Mesendoderm (in vitro differentiated cells): ENCODE measurements around the gene PMIS2.
A peak's percentile ranks its signal among the peaks of the same experiment; 100 is the strongest.
"Not testable (repeated sequence)": the region's sequence is repeated elsewhere in the genome, so short reads cannot be mapped to it uniquely, and the experiment has no call there.

Source experiments
- DNase-seq: peaks from one replicate; pipeline ENCODE4 v3.0.0; 2013
- H2AK5ac ChIP-seq: 2 replicates; pipeline ENCODE4 v1.6.1; 2013; ENCODE audit warnings: low read length, inconsistent platforms
- H2BK120ac ChIP-seq: 2 replicates; pipeline ENCODE4 v1.6.1; 2013; ENCODE audit warnings: low read depth, mild to moderate bottlenecking, low read length, moderate library complexity, mixed read lengths
- H2BK15ac ChIP-seq: replicated peaks from 2 replicates; pipeline ENCODE4 v1.6.1; 2013; ENCODE audit warnings: low read depth, mild to moderate bottlenecking, moderate library complexity
- H2BK5ac ChIP-seq: 2 replicates; pipeline ENCODE4 v1.6.1; 2013; ENCODE audit warnings: low read length, inconsistent platforms
- H3K18ac ChIP-seq: 2 replicates; pipeline ENCODE4 v1.6.1; 2013; ENCODE audit warnings: mild to moderate bottlenecking, low read length, mixed read lengths
- H3K23ac ChIP-seq: one replicate; pipeline ENCODE4 v1.6.1; 2013; ENCODE audit warnings: low read length
- H3K27ac ChIP-seq: 2 replicates; pipeline ENCODE4 v1.5.1; 2013; ENCODE audit warnings: low read depth, mild to moderate bottlenecking, inconsistent platforms, low read length, moderate library complexity
- H3K27me3 ChIP-seq: 2 replicates; pipeline ENCODE4 v1.6.1; 2013; ENCODE audit warnings: low read length, control low read depth, mild to moderate bottlenecking, inconsistent platforms; ENCODE audit not compliant: insufficient read depth, poor library complexity
- H3K36me3 ChIP-seq: 2 replicates; pipeline ENCODE4 v1.6.1; 2013; ENCODE audit warnings: low read length, inconsistent platforms; ENCODE audit not compliant: control insufficient read depth, insufficient read depth
- H3K4ac ChIP-seq: one replicate; pipeline ENCODE4 v1.6.1; 2013; ENCODE audit warnings: low read depth, mild to moderate bottlenecking, low read length, moderate library complexity
- H3K4me1 ChIP-seq: 2 replicates; pipeline ENCODE4 v1.6.1; 2013; ENCODE audit warnings: low read depth, low read length, inconsistent platforms; ENCODE audit not compliant: control insufficient read depth
- H3K4me2 ChIP-seq: 2 replicates; pipeline ENCODE4 v1.6.1; 2013; ENCODE audit warnings: low read length
- H3K4me3 ChIP-seq: 2 replicates; pipeline ENCODE4 v1.5.1; 2013; ENCODE audit warnings: mild to moderate bottlenecking, low read length
- H3K56ac ChIP-seq: one replicate; pipeline ENCODE4 v1.6.1; 2013; ENCODE audit warnings: low read length
- H3K79me1 ChIP-seq: 2 replicates; pipeline ENCODE4 v1.6.1; 2013; ENCODE audit warnings: low read length, inconsistent platforms
- H3K79me2 ChIP-seq: 2 replicates; pipeline ENCODE4 v1.6.1; 2013; ENCODE audit warnings: mild to moderate bottlenecking, low read length; ENCODE audit not compliant: control insufficient read depth, insufficient read depth
- H3K9ac ChIP-seq: 2 replicates; pipeline ENCODE4 v1.6.1; 2013; ENCODE audit warnings: low read length, inconsistent platforms
- H4K5ac ChIP-seq: one replicate; pipeline ENCODE4 v1.6.1; 2013; ENCODE audit warnings: low read length
- H4K8ac ChIP-seq: one replicate; pipeline ENCODE4 v1.6.1; 2013; ENCODE audit warnings: low read depth, mild to moderate bottlenecking, control low read depth, low read length, moderate library complexity
- WGBS: extraction: QIAGEN DNeasy Blood & Tissue Kit; methylation state at CpG from one replicate; pipeline ENCODE4 v1.1.7; 2013; ENCODE audit warnings: low lambda C conversion rate, missing lambda C conversion rate; ENCODE audit not compliant: insufficient coverage; ENCODE audit errors: extremely low coverage; 5-methylcytosine and 5-hydroxymethylcytosine counted together

The PMIS2 gene

GRCh38 chr19:35604436-35604835 is 18.5 kb downstream of the PMIS2 start:
- H3K18ac ChIP-seq, H3K4me3 ChIP-seq, H4K5ac ChIP-seq, H3K79me2 ChIP-seq, H3K27ac ChIP-seq, H3K36me3 ChIP-seq, H3K9ac ChIP-seq, H3K23ac ChIP-seq, H3K4me2 ChIP-seq, H2BK5ac ChIP-seq, H3K79me1 ChIP-seq, H3K56ac ChIP-seq, H3K27me3 ChIP-seq, H2BK120ac ChIP-seq, H4K8ac ChIP-seq, H2AK5ac ChIP-seq, H3K4ac ChIP-seq, H3K4me1 ChIP-seq, DNase-seq, H2BK15ac ChIP-seq: not testable (repeated sequence)
- no CpG with 5 or more reads among the region's 4 CpGs for WGBS

GRCh38 chr19:35607170-35607569 is 21.2 kb downstream of the PMIS2 start:
- WGBS = no CpG with 5 or more reads among the region's 8 CpGs
- not testable (repeated sequence) for H3K36me3 ChIP-seq, DNase-seq, H2BK120ac ChIP-seq, H3K23ac ChIP-seq, H4K5ac ChIP-seq, H3K4me1 ChIP-seq, H3K79me2 ChIP-seq, H2BK5ac ChIP-seq, H3K4ac ChIP-seq, H3K27ac ChIP-seq, H3K4me3 ChIP-seq, H2AK5ac ChIP-seq, H3K4me2 ChIP-seq, H3K18ac ChIP-seq, H2BK15ac ChIP-seq, H4K8ac ChIP-seq, H3K56ac ChIP-seq, H3K27me3 ChIP-seq, H3K79me1 ChIP-seq, H3K9ac ChIP-seq

- Histone ChIP-seq H3K9ac (no peak overlapping the region), H3K4ac (no peak overlapping the region), H2BK15ac (no peak overlapping the region), H3K4me1 (no peaks in the 10 kb centered on the region), H3K27ac (no peak overlapping the region), H2AK5ac (no peak overlapping the region), H3K56ac (no peak overlapping the region), H4K5ac (no peak overlapping the region), H3K23ac (no peak overlapping the region), H3K18ac (no peak overlapping the region), H3K79me1 (no peaks in the 10 kb centered on the region), H3K27me3 (no peaks in the 10 kb centered on the region), H3K36me3 (no peaks in the 10 kb centered on the region), H3K4me2 (no peak overlapping the region), H3K79me2 (no peaks in the 10 kb centered on the region), H3K4me3 (no peak overlapping the region), H2BK120ac (no peak overlapping the region), H2BK5ac (no peak overlapping the region), H4K8ac (no peak overlapping the region)
- no CpG with 5 or more reads among the region's 3 CpGs for WGBS
- DNase-seq = no peak
Observed at GRCh38 chr19:35607661-35608060, 21.7 kb downstream of the PMIS2 start.

GRCh38 chr19:35608251-35608650 is 22.3 kb downstream of the PMIS2 start:
- no peak overlapping the region for H4K5ac ChIP-seq
- no peaks in the 10 kb centered on the region for H3K36me3 ChIP-seq
- H3K4me3 ChIP-seq = no peak overlapping the region
- no peak overlapping the region for H4K8ac ChIP-seq
- H2BK15ac ChIP-seq = no peak overlapping the region
- no peaks in the 10 kb centered on the region for H3K27me3 ChIP-seq
- no peak overlapping the region for H3K4me2 ChIP-seq
- H3K9ac ChIP-seq = no peak overlapping the region
- H3K79me2 ChIP-seq = no peaks in the 10 kb centered on the region
- no peak overlapping the region for H3K18ac ChIP-seq
- WGBS = no CpG with 5 or more reads among the region's 2 CpGs
- no peak overlapping the region for H2AK5ac ChIP-seq
- H3K23ac ChIP-seq = no peak overlapping the region
- H3K4me1 ChIP-seq = no peaks in the 10 kb centered on the region
- H2BK5ac ChIP-seq = no peak overlapping the region
- DNase-seq = no peak
- H3K79me1 ChIP-seq = peaks cover 3% of the 10 kb centered on the region
- no peak overlapping the region for H3K56ac ChIP-seq
- no peak overlapping the region for H2BK120ac ChIP-seq
- H3K27ac ChIP-seq = no peak overlapping the region
- no peak overlapping the region for H3K4ac ChIP-seq

- H3K79me1 ChIP-seq = peaks cover 4% of the 10 kb centered on the region
Observed at GRCh38 chr19:35609851-35610353, 23.9 kb downstream of the PMIS2 start.

GRCh38 chr19:35612224-35612558 is 26.2 kb downstream of the PMIS2 start:
- Histone ChIP-seq H3K4me1 (no peaks in the 10 kb centered on the region), H4K8ac (no peak overlapping the region), H2BK5ac (no peak overlapping the region), H2BK120ac (no peak overlapping the region), H3K27me3 (no peaks in the 10 kb centered on the region), H4K5ac (no peak overlapping the region), H3K27ac (no peak overlapping the region), H3K4me2 (no peak overlapping the region), H3K18ac (no peak overlapping the region), H3K4ac (no peak overlapping the region), H3K23ac (no peak overlapping the region), H3K56ac (peak overlapping the region; percentile 54), H3K79me2 (no peaks in the 10 kb centered on the region), H2AK5ac (no peak overlapping the region), H2BK15ac (no peak overlapping the region), H3K79me1 (peaks cover 4% of the 10 kb centered on the region), H3K36me3 (no peaks in the 10 kb centered on the region), H3K4me3 (no peak overlapping the region), H3K9ac (peak overlapping the region; percentile 31)
- no CpG with 5 or more reads among the region's 9 CpGs for WGBS
- DNase-seq = no peak

More at GRCh38 chr19:35609851-35610353, 23.9 kb downstream of the PMIS2 start:
- Histone ChIP-seq H2BK120ac (no peak overlapping the region), H3K27me3 (no peaks in the 10 kb centered on the region), H3K79me2 (no peaks in the 10 kb centered on the region), H3K4me3 (no peak overlapping the region), H3K4me1 (no peaks in the 10 kb centered on the region), H3K9ac (no peak overlapping the region), H3K18ac (no peak overlapping the region), H3K23ac (no peak overlapping the region), H3K36me3 (no peaks in the 10 kb centered on the region), H3K56ac (no peak overlapping the region), H3K27ac (no peak overlapping the region), H2BK5ac (no peak overlapping the region), H2BK15ac (no peak overlapping the region), H2AK5ac (no peak overlapping the region), H3K4ac (no peak overlapping the region), H4K5ac (no peak overlapping the region), H4K8ac (no peak overlapping the region), H3K4me2 (no peak overlapping the region)
- no peak for DNase-seq
- WGBS = no CpG with 5 or more reads among the region's 6 CpGs
